DMS53 (cell line): Measurements from ENCODE around the gene KLF13.

ENCODE experiments used
- DNase-seq: peaks from one replicate; lab custom pipeline; 2025; lab: John Stamatoyannopoulos, UW

KLF13 gene

DNA sequence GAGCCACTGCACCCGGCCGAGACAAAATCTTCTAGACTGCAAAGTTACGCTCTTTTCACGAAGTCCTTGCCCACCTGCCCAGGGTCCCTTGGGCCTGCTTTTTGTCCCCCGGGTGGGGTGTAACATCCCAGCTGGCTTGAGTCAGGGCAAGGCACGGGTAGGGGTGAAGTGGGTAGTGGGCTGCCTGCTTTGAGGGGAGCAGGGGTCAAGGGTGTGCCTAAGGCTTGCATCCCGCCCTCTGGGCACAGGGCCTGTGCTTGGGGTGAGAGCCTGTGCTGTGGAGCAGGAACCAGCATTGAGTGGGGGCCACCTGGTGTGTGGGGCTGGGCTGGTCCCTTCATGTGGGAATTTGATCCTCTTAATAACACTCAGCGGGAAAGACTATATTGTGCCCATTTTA lies 74.6 kb downstream of the KLF13 start:
- DNase-seq, result no peak

DNA sequence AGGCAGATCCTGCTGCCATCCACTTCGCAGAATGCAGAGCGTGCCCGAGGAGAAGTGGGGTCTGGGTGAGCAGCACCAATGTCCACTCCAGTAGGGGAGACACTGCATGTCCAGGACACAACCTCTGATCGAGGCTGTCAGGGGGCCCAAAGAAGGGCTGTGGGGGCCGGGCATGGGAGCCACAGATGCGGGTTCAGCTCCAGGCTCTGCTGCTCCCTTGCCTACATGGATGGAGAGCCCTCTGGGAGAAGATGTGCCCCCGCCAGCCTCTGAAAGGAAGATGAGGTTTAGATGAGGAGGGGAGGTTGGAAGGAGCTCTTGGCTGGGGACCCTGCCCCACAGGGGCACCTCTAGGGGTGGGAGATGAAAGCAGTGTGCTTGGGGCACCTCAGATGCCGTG lies 75.4 kb downstream of the KLF13 start:
- no peak for DNase-seq

DNA sequence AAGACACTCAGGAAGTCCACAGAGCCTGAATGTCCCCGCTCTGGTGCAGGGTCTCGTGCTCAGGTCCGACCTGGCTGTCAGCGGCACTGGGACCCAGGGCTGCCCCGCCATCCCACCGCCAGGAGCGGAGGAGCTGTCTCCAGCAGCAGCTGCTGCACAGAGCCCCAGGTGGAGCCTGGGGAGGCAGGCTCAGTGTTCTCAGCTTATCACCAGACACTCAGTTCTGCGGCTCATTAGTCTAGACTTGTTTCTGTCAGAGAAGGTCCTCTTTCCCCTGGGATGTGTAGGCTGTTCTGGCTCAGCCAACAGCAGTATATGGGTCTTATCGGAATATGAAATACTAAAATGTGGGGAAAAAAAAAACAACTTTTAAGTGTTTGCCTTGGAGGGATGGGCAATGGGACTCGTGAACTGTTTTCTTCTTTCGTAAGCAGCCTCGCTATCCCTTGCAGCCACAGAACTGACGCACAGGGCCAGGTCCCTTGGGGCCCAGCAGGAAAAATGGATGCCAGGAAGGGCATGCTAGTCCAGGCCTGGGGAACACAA lies 75.9 kb downstream of the KLF13 start:
- no peak for DNase-seq

DNA sequence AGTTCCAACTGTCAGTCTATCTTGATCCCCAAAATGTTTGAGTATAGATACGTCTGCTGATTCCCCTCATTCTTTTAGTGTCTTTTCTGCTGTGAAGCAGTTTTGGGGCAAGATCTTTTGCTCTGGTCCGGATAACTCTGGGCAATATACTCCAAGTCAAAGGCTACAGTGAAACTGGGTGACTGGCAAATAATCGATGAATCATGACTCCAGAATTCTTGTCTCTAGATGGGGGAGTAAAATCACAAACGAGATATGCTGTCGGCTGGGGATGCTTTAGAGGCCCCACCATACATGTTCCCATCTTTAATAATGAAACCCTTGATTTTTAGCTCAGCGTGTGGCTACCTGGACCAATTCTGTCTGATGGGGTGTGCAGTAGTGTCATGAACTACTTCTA lies 76.5 kb downstream of the KLF13 start:
- DNase-seq, result no peak

DNA sequence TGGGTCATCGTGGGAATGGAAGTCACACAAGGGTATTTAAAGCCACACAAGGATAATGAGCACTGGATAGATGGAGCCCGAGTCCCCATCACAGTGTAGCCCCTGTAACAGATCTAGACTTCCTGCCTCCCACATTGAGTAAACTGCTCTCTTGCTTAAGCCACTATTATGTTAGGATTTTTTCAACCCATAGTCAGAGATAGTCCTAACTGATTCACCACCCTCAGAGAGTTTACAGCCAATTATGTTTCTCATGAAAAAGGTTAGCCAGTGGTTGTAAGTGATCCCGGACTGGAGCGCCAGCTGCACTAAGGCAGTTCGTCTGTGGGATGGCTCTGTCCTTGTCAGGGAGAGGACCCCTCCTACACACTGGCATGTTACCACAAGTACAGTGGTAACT lies 77.0 kb downstream of the KLF13 start:
- DNase-seq, result no peak

DNA sequence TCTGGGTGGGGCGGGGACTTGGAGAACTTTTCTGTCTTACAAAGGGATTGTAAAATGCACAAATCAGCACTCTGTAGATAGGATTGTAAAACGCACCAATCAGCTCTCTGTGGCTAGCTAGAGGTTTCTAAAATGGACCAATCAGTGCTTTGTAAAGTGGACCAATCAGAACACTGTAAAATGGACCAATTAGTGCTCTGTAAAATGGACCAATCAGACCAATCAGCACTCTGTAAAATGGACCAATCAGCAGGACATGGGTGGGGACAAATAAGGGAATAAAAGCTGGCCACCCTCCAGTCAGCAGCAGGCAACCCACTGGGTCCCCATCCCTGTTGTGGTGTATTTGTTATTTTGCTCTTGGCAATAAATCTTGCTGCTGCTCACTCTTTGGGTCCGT lies 77.7 kb downstream of the KLF13 start:
- no peak for DNase-seq

DNA sequence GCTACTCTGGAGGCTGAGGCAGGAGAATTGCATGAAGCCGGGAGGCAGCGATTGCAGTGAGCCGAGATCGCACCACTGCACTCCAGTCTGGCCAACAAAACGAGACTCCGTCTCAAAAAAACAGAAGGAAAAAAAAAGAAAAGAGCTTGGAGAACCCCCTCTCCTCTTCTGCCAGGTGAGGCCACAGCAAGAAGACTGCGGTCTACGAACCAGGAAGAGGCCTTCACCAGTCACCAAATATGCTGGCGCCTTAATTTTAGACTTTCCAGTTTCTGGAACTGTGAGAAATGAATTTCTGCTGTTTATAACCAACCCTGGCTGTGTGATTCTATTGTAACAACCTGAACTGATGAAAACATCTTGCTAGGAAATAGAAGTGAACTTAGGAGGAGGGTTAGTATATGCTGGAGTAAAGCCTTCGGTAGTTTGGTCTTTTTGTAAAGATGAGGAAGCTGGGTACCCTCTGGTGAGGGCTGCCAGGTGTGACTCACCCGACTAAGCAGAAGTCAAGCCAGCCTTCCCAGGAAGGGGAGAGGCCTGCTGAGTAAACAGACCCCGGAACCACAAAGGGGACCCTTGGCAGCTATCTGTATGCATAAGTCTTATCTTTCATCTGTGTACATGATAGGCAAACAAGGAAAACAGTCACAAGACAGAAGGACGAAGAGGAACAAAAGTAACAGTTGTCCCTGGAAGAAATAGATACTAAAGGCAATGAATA lies 78.7 kb downstream of the KLF13 start:
- peak; percentile 12 for DNase-seq

DNA sequence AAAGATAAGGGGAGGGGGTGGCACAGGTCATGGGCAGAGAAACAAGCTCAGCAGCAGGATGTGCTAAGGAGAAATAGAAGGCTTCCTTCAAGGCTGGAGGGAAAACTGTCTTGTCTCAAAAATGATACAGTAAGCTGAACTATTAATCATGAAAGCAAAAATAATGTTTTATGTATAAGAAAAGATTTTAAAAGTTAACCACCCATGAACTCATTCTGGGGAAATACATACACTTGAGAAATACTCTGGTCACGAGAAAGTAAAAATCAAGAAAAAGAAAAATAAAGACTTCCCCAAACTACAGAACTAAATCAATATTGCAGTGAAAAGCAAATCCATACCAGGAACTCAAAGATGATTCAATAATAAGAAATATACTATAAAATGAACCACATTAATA lies 80.7 kb downstream of the KLF13 start:
- no peak for DNase-seq

DNA sequence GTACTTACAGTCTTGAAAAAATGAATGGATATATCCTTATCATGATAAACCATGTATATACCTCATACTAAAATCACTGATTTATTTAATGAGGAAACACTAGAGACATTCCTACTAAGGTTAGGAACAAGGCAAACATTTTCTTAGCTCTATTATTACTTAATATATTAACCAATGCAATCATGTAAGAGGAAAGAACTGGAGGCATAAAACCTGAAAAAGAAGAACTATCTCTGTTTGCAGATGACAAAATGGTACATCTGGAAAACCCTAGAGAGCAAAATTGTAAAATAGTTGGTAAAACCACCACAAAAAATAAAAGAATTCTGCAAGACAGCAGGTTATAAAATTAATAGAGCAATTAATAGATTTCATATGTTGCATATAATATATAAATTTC lies 81.2 kb downstream of the KLF13 start:
- no peak for DNase-seq

DNA sequence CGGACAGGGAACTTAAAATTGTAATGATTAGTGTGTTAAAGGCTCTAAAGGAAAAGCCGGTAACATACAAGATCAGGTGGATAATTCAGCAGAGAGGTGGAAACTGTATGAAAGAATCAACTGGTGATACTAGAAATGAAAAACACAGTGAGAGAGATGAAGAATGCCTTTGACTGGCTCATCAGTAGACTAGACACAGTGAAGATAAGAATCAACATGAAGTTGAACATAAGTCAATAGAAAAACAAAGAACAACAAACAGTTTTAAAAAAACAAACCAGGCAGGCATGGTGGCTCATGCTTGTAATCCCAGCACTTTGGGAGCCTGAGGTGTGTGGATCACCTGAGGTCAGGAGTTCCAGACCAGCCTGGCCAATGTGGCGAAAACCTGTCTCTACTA lies 82.1 kb downstream of the KLF13 start:
- DNase-seq, result no peak

DNA sequence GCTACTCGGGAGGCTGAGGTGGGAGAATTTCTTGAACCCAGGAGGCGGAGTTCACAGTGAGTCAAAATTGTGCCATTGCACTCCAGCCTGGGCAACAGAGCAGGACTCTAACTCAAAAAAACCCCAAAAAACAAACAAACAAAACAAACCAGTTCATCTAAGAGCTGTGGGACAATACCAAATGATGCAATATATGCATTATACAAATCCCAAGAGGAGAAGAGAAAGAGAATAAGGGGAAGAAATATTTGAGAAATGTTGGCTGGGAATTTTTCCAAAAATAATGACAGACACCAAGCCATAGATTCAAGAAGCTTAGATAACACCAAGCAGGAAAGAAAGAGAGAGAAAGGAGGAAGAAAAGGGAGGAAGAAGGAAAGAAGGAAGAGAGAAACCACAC lies 82.5 kb downstream of the KLF13 start:
- no peak for DNase-seq

DNA sequence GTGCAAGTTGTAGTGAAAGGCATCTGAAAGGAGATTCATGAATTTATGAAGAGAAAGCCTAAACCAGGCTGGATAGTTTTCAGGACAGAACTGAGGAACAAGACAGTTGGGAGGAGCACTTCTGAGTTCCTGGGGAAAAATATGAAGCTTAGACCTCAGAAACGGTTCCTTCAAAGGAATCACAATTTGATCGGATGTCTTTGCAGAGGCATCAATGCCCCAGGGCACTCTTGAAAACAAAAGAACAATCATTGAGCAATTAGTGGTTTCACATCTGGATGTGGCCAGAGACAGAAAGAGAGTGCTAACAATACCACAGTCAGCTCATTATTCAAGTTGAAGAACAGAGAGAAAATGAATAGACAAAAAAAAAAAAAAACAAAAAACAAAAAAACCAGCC lies 86.2 kb downstream of the KLF13 start:
- no peak for DNase-seq

DNA sequence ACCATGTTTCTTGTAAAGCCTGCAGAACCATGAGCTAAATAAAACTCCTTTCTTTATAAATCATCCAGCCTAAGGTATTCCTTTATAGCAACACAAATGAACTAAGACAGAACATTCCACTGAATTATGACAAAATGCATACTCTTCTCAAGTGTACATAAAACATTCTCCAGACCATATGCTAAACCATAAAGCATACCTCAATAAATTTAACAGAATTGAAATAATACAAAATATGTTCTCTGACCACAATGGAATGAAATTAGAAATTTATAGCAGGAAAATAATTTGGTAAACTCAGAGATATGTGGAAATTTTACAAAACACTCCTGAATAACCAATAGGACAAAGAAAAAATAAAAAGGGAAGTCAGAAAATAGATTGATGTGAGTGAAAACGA lies 88.6 kb downstream of the KLF13 start:
- DNase-seq, result no peak

DNA sequence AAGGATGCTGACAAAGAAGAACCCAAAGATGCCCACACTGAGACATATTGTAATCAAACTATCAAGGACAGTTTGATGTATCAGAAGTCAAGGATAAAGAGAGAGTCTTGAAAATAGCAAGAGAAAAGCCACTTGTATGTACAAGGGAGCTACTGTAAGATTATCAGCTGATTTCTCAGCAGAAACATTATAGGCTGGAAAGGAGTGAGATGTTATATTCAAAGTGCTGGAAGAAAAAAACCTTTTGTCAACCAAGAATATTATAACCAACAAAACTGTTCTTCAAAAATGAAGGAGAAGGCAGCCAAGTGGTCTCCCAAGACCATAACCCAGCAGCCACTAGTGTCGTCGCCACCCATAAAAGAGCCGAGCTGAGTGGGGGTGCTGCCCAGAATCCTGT lies 93.2 kb downstream of the KLF13 start:
- DNase-seq, result no peak

DNA sequence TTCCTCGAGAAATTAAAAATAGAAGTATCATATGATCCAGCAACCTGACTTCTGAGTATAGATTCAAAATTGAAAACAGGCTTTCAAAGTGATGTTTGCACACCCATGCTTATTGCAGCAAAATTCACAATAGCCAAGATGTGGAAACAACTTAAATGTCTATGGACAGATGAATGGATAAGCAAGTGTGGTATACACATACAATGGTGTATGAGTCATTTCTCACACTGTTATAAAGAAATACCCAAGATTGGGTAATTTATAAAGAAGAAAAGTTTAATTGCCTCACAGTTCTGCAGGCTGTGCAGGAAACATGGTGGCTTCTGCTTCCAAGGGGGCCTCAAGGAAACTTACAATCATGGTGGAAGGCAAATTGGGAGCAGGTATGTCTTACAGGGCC lies 100.8 kb downstream of the KLF13 start:
- no peak for DNase-seq
